CMK (cell line): ENCODE data around the gene SPTBN4.
"Not testable (repeated sequence)": the region's sequence is repeated elsewhere in the genome, so short reads cannot be mapped to it uniquely, and the experiment has no call there.

Experiments
- DNase-seq: peaks from one replicate; pipeline ENCODE4 v3.0.0-alpha.2; 2010; ENCODE audit warnings: low read depth

Gene SPTBN4

DNA sequence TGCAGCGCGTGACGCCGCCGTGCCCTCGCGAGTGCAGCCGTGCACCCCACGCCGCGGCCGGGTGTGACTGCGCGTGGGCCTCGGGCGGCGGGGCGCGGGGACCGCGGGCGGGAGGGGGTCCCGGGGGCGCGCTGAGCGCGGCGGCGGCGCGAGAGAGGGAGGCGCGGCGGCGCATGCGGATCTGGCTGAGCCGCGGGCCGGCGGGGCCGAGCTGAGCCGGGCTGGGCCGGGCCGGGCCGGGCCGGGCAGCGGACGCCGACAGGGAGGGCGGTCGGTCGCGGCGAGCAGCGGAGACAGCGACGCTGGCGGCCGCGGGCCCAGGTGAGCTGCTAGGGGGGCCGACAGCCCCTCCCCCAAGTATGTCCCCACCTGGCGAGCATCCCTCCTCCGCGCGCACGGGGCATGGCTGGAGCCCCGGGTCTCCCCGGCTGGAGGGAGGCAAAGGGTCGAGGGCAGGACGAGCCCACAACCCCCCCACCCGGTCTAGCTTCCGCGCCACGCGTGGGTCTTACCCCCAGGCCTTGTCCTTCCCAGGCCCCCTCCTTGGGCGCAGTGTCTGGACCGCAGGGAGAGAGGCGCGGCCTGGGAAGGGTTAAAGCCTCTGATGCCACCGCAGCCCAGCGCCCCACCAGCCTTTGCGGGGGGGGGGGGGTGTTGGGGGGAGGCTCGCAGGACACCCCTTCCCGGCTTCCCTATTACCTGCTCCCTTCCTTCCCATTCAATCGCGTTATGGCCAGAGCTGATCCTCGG is at the start of gene SPTBN4:
SPTBN4 (plus strand) TSS at position 17 of the 750 bp plus-strand sequence. CDS start 5,621 bp downstream, outside the sequence.
- DNase-seq = no peak

DNA sequence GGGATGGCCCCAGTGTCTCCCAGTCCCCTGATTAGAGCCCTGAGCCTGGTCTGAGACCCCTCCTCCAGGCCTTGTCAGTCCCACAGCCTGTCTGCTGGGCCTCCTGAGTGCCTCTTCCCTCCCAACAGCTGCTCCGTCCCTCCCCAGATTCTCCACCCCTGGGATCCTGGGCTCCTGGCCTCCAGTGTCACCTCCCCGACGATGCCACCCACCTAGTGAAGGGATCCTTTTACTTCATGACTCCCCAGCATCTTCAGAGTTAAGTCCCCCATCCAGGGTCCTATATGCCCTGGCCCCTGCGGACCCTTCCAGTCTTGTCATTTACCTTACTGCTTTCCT is 49.2 kb upstream of the SPTBN4 start:
- DNase-seq = no peak

DNA sequence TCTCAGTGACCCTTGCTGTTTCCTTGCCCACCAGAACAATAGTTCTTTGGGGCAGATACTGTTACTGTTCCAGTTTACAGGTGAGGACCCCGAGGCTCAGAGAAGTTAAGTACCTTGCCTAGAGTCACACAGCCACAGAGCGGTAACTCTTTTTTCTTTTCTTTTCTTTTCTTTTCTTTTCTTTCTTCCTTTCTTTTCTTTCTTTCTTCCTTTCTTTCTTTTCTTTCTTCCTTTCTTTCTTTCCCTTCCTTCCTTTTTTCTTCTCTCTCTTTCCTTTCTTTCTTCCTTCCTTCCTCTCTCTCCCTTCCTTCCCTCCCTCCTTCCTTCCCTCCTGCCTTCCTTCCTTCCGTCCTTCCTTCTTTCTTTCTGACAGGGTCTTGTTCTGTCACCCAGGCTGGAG is 48.8 kb upstream of the SPTBN4 start:
- DNase-seq = no peak

GRCh38 chr19:40419066-40419612 is 47.7 kb upstream of the SPTBN4 start:
- DNase-seq = no peak

- no peak for DNase-seq
These were observed 47.0 kb upstream of the SPTBN4 start for GRCh38 chr19:40419780-40420179.

GRCh38 chr19:40420451-40420765 is 46.4 kb upstream of the SPTBN4 start:
- no peak for DNase-seq

DNA sequence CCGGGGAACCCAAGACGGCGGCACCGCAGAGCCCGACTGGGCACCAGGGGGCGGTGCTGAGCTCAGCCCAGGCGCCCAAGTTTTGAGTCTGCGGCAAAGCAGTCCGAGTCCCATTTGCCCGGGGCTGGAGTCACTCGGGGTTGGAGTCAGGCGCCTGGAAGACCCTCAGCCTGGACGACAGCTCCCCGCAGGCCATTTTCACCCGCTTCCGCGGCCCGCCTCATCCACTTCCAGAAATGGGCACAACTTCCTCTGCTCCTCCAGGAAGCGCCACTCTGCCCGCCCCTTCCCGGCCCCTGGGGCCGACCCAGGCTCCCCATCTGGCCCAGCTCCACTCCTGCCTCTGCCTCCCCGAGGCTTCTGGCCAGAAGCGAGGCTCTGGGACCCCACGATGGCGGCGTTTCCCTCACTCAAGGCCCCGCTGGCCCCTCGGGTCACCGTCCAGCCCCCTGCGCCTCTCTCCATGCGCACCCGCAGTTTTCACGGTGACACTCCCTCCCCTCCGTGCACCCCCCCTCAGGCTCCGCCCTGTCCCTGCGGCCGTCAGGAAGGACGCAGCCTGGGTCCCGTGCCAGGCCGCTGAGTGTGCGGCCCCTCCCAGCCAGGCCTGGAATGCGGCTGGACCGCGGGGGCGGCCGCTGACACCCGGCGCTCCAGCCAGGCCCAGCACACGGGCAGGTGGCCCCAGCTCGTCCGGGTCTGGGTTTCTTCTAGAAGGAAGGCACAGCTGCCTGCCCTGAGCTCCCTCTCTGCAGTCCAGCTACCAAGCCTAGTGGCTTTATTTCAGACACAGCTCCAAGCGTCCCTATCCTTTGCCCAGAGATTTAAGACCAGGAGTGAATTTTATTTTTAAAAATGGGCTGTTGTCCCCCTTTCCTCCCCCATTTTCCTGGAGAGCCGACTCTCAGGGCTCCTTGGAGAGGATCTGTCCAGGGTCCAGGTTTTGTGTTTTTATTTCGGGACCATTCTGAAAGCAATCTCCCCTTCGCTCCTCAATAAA is 45.7 kb upstream of the SPTBN4 start:
- no peak for DNase-seq

- no peak for DNase-seq
These were observed 44.6 kb upstream of the SPTBN4 start for GRCh38 chr19:40421993-40422747.

- no peak for DNase-seq
These were observed 43.8 kb upstream of the SPTBN4 start for GRCh38 chr19:40422748-40423566.

DNA sequence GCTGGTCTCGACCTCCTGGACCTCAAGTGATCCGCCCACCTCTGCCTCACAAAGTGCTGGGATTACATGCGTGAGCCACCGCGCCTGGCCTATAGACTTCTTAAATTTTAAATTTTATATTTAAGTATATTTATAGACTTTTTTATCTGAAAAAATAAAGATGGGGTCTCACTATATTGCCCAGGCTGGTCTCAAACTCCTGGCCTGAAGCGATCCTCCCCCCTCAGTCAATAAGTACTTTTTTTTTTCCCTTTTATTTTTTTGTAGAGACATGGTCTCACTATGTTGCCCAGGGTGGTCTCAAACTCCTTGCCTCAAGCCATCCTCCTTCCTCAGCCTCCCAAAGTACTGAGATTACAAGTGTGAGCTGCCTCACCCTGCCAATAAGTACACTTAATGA is 42.9 kb upstream of the SPTBN4 start:
- DNase-seq = no peak

GRCh38 chr19:40424637-40425449 is 42.0 kb upstream of the SPTBN4 start:
- no peak for DNase-seq

- peak; percentile 97 for DNase-seq
These were observed 41.1 kb upstream of the SPTBN4 start, which contains the start of gene SERTAD1 for GRCh38 chr19:40425450-40426287. Gene SERTAD1, minus strand, starts transcription at chr19:40425992. Its CDS starts 2,446 bp downstream, at chr19:40423546.

- not testable (repeated sequence) for DNase-seq
These were observed 38.6 kb upstream of the SPTBN4 start for GRCh38 chr19:40428197-40428596.

GRCh38 chr19:40430242-40430641 is 36.6 kb upstream of the SPTBN4 start:
- DNase-seq = not testable (repeated sequence)

- no peak for DNase-seq
These were observed 35.1 kb upstream of the SPTBN4 start for GRCh38 chr19:40431698-40432097.

DNA sequence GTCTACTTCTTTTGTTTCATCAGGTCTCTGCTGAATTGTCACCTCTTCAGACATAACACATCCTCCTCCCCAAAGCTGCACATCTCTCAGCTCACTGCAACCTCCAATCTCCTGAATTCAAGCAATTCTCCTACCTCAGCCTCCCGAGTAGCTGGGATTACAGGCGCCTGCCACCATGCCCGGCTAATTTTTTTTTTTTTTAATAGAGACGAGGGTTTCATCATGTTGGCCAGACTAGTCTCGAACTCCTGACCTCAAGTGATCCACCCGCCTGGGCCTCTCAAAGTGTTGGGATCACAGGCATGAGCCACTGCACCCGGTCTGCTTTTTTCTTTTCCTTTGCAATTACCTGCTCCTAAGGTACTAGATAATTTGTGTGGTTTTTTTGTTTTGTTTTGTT is 34.0 kb upstream of the SPTBN4 start:
- DNase-seq = not testable (repeated sequence)

- peak; percentile 64 for DNase-seq
These were observed 33.2 kb upstream of the SPTBN4 start for GRCh38 chr19:40433391-40434216.

DNA sequence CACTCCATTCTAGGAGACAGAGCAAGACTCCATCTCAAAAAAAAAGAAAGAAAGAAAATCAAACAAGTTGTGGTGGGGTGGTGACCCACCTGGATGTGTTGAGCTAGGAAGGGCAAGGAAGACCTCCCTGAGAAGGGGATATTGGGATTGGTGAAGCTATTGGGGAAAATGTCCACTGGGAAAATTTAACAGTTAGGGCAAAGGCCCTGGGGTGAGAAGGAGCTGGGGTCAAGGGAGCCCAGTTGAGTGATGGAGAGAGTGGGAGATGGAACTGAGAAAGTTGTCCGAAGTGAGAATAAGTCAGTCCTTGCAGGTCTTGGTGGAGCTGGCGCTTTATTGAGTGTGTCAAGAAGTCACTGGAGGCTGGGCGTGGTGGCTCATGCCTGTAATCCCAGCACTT is 28.5 kb upstream of the SPTBN4 start:
- DNase-seq = no peak
